Lower leg skin (tissue), 3 donors: Measurements from ENCODE around the gene MYCBP2.
"Not testable (repeated sequence)": the region's sequence is repeated elsewhere in the genome, so short reads cannot be mapped to it uniquely, and the experiment has no call there.

Source experiments
- POLR2A ChIP-seq, 2 donors: fragments of 450-650 bp; IDR thresholded peaks; one replicate each; pipeline ENCODE4 v1.6.1; 2016 to 2017; ENCODE audit warnings: antibody characterized with exemption in 2 of 2, mild to moderate bottlenecking in 1 of 2, moderate library complexity in 1 of 2
- TF ChIP-seq, protein P1 (sequence below), 3 donors: fragments of 450-650 bp; IDR thresholded peaks; one replicate each; pipeline ENCODE4 v1.5.1; 2016; ENCODE audit warnings: antibody characterized with exemption in 3 of 3, mild to moderate bottlenecking in 3 of 3, moderate library complexity in 2 of 3

DNA sequence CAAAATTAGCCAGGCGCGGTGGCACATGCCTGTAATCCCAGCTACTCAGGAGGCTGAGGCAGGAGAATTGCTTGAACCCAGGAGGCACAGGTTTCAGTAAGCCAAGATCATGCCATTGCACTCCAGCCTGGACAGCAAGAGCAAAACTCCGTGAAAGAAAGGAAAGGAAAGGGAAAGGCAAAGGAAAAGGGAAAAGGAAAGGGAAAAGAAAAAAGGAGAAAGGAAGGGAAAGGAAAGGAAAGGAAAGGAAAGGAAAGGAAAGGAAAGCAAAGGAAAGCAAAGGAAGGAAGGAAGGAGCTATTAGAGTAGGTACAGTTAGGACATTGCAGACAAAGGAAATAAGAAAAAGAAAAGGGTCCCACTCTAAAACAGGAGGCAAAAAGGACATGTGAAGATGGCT, 41.3 kb downstream of the MYCBP2 start:
- TF ChIP-seq, protein P1, sequence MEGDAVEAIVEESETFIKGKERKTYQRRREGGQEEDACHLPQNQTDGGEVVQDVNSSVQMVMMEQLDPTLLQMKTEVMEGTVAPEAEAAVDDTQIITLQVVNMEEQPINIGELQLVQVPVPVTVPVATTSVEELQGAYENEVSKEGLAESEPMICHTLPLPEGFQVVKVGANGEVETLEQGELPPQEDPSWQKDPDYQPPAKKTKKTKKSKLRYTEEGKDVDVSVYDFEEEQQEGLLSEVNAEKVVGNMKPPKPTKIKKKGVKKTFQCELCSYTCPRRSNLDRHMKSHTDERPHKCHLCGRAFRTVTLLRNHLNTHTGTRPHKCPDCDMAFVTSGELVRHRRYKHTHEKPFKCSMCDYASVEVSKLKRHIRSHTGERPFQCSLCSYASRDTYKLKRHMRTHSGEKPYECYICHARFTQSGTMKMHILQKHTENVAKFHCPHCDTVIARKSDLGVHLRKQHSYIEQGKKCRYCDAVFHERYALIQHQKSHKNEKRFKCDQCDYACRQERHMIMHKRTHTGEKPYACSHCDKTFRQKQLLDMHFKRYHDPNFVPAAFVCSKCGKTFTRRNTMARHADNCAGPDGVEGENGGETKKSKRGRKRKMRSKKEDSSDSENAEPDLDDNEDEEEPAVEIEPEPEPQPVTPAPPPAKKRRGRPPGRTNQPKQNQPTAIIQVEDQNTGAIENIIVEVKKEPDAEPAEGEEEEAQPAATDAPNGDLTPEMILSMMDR (IDR thresholded peaks at IDR 0.05): not testable (repeated sequence)
- not testable (repeated sequence) for TF ChIP-seq POLR2A (IDR thresholded peaks at IDR 0.05)
